A673 (cell line): ENCODE data around the gene FXYD2.

Experiments
- EZH2 ChIP-seq: fragments of 200-600 bp; sonication (generic); IDR thresholded peaks from 2 replicates; pipeline ENCODE4 v1.6.1; 2017; ENCODE audit warnings: borderline replicate concordance, low read depth, mild to moderate bottlenecking, mixed read lengths, antibody characterized with exemption, low read length; ENCODE audit not compliant: poor library complexity, severe bottlenecking
- TF ChIP-seq, protein P1 (sequence below): fragments of 300-800, 200-600 bp; sonication (generic); conservative IDR thresholded peaks from 2 replicates; pipeline ENCODE4 v1.5.1; 2017; ENCODE audit warnings: low read depth, mild to moderate bottlenecking, antibody characterized with exemption, low read length, moderate library complexity, mixed read lengths

DNA sequence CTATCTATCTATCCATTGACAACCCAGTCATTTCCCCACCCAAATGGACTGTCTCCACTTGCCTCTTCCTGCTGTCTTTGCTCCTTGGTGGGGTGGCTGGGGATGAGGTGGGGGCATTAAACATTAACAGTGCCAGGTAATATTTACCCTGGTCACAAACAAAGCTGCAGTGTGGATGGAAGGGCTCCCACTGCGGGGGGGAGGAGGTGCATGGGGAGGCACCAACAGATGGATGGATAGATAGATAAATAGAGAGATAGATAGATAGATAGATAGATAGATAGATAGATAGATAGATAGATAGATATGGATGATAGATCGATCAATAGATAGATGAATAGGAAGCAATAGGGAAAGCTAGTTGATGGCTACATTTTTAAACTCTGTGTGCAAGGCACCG is 2.3 kb upstream of the FXYD2 start:
- TF ChIP-seq, protein P1, sequence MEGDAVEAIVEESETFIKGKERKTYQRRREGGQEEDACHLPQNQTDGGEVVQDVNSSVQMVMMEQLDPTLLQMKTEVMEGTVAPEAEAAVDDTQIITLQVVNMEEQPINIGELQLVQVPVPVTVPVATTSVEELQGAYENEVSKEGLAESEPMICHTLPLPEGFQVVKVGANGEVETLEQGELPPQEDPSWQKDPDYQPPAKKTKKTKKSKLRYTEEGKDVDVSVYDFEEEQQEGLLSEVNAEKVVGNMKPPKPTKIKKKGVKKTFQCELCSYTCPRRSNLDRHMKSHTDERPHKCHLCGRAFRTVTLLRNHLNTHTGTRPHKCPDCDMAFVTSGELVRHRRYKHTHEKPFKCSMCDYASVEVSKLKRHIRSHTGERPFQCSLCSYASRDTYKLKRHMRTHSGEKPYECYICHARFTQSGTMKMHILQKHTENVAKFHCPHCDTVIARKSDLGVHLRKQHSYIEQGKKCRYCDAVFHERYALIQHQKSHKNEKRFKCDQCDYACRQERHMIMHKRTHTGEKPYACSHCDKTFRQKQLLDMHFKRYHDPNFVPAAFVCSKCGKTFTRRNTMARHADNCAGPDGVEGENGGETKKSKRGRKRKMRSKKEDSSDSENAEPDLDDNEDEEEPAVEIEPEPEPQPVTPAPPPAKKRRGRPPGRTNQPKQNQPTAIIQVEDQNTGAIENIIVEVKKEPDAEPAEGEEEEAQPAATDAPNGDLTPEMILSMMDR, result no peak
- no peak for TF ChIP-seq EZH2
